ENCODE results near the gene NOPCHAP1.
"Not testable (repeated sequence)": the region's sequence is repeated elsewhere in the genome, so short reads cannot be mapped to it uniquely, and the experiment has no call there.

Gene NOPCHAP1

DNA sequence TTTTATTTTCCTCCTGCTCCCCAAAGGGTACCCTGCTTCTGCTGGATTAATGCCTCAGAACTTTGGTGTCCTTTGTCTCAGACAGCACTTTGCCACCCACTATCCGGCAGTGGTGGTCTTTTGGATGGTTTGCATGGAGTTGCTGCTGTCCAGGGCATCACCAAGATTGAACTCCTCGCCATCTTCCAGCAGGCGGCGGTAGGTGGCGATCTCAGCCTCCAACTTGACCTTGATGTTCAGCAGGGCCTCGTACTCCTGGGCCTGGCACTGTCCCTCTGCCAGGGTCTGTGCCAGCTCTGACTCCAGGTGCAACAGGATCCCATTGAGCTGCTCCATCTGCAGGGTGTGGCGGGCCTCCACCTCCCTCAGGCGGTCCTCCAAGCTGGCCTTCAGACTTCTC, 9.4 kb upstream of the NOPCHAP1 start:
- H3K4me3 ChIP-seq (ENCODE audit: low read length), result no peak overlapping the region
- TF ChIP-seq, protein P1, sequence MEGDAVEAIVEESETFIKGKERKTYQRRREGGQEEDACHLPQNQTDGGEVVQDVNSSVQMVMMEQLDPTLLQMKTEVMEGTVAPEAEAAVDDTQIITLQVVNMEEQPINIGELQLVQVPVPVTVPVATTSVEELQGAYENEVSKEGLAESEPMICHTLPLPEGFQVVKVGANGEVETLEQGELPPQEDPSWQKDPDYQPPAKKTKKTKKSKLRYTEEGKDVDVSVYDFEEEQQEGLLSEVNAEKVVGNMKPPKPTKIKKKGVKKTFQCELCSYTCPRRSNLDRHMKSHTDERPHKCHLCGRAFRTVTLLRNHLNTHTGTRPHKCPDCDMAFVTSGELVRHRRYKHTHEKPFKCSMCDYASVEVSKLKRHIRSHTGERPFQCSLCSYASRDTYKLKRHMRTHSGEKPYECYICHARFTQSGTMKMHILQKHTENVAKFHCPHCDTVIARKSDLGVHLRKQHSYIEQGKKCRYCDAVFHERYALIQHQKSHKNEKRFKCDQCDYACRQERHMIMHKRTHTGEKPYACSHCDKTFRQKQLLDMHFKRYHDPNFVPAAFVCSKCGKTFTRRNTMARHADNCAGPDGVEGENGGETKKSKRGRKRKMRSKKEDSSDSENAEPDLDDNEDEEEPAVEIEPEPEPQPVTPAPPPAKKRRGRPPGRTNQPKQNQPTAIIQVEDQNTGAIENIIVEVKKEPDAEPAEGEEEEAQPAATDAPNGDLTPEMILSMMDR (conservative IDR thresholded peaks at IDR 0.05; ENCODE audit: low read depth, low read length), result no peak
- no peak for DNase-seq (ENCODE audit: low read depth)

DNA sequence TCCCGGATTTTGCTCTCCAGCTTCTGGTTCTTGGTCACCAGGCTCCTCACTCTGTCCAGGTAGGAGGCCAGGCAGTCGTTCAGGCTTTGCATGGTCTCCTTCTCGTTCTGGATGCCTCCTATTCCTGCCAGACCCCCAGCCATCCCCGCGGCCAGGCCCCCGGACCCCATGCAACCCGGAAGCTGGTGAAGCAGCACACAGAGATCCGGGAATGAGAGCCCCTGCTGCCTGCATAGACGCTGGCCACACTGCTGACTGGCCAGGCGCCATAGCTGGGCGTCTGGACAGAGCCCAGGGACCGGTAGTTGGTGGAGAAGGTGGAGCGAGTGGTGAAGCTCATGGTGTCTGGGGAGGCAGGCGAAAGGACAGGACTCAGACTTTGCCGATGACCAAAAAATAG, 8.4 kb upstream of the NOPCHAP1 start:
- DNase-seq (ENCODE audit: low read depth); H3K4me3 ChIP-seq (ENCODE audit: low read length): not testable (repeated sequence)

DNA sequence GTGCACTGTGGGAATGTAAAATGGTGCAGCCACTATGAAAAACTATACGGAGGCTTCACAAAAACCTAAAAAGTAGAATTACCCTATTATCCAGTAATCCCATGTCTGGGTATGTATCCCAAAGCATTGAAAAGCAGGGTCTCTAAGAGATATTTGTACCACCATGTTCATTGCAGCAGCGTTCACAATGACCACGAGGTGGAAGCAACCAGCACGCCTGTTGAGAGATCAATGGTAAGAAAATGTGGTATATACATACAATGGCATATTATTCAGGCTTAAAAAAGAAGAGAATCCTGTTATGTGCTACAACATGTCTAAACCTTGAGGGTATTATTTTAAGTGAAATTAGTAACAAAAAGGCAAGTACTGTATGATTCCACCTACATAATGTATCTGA, 910 bp upstream of the NOPCHAP1 start:
- no peak for DNase-seq (ENCODE audit: low read depth)
- TF ChIP-seq, protein P1 (conservative IDR thresholded peaks at IDR 0.05; ENCODE audit: low read depth, low read length), result no peak
- H3K4me3 ChIP-seq (ENCODE audit: low read length), result no peak overlapping the region

DNA sequence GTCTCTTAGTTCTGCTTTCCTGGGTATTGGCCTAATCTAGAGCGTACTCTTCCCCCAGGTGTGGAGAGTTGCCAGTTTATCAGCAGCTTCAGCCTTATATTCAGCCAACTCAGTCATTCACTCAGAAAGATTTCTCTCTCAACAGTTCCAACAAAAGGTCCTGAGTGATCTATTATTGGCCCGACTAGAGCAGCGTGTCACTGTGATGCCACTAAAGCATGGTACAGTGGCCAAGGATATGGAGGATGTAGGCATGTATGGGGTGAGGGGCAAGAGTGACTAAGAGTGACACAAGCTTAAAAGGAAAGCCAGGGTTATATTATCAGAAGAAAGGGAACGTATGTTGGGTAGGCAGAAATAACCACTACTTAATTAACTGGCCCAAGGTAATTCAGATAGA, 4.8 kb downstream of the NOPCHAP1 start:
- DNase-seq (ENCODE audit: low read depth), result no peak
- TF ChIP-seq, protein P1 (conservative IDR thresholded peaks at IDR 0.05; ENCODE audit: low read depth, low read length), result no peak
- no peak overlapping the region for H3K4me3 ChIP-seq (ENCODE audit: low read length)

DNA sequence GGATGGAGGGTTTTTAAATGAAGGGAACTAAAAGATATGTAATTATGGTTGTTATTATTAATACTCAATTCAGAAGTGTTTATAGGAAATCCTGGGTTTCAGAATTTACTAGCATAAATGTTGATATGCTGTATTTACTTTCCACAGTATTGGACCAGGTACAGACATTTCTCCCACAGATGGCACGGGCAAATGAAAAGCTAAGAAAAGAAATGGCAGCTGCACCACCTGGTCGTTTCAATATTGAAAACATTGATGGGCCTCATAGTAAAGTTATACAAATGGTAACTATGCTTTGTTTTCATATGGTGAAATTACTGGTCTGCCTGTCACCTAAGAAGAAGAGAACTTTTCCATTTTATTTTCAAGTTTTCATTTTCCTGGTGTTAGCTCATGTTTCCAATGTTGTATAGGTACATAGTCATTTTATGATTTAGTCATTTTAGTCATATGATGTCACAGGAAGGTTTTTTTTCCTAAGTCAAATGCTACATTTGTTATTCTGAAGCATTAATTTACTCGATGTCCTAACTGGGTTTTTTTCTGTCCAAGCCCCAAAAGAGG, 5.5 kb downstream of the NOPCHAP1 start:
- no peak for DNase-seq (ENCODE audit: low read depth)
- H3K4me3 ChIP-seq (ENCODE audit: low read length), result no peak overlapping the region
- TF ChIP-seq, protein P1 (conservative IDR thresholded peaks at IDR 0.05; ENCODE audit: low read depth, low read length), result no peak

GRCh38 chr12:104994336-104994735, 8.2 kb downstream of the NOPCHAP1 start:
- TF ChIP-seq, protein P1 (conservative IDR thresholded peaks at IDR 0.05; ENCODE audit: low read depth, low read length), result no peak
- no peak overlapping the region for H3K4me3 ChIP-seq (ENCODE audit: low read length)
- no peak for DNase-seq (ENCODE audit: low read depth)

GRCh38 chr12:104997541-104997940, 11.4 kb downstream of the NOPCHAP1 start:
- no peak overlapping the region for H3K4me3 ChIP-seq (ENCODE audit: low read length)
- TF ChIP-seq, protein P1 (conservative IDR thresholded peaks at IDR 0.05; ENCODE audit: low read depth, low read length), result no peak
- DNase-seq (ENCODE audit: low read depth), result no peak
